ENCODE measurements around the gene CCNJL.

The CCNJL gene

GRCh38 chr5:160237571-160238093 lies 74.7 kb downstream of the CCNJL start:
- H4K20me1 ChIP-seq (ENCODE audit: control insufficient read depth, insufficient read depth, low read depth, low read length) = no peaks in the 10 kb centered on the region
- no peaks in the 10 kb centered on the region for H3K9me2 ChIP-seq (replicated peaks; ENCODE audit: control insufficient read depth, low read length)
- no peak for TF ChIP-seq EZH2phosphoT487 (IDR thresholded peaks at IDR 0.05; ENCODE audit: borderline replicate concordance, low read length)
- TF ChIP-seq, protein P1, sequence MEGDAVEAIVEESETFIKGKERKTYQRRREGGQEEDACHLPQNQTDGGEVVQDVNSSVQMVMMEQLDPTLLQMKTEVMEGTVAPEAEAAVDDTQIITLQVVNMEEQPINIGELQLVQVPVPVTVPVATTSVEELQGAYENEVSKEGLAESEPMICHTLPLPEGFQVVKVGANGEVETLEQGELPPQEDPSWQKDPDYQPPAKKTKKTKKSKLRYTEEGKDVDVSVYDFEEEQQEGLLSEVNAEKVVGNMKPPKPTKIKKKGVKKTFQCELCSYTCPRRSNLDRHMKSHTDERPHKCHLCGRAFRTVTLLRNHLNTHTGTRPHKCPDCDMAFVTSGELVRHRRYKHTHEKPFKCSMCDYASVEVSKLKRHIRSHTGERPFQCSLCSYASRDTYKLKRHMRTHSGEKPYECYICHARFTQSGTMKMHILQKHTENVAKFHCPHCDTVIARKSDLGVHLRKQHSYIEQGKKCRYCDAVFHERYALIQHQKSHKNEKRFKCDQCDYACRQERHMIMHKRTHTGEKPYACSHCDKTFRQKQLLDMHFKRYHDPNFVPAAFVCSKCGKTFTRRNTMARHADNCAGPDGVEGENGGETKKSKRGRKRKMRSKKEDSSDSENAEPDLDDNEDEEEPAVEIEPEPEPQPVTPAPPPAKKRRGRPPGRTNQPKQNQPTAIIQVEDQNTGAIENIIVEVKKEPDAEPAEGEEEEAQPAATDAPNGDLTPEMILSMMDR (IDR thresholded peaks at IDR 0.05; ENCODE audit: low read depth, low read length, poor library complexity, severe bottlenecking) = no peak
- no peaks in the 10 kb centered on the region for H3F3A ChIP-seq (ENCODE audit: control insufficient read depth, insufficient read depth)
- no peak overlapping the region for H3K27ac ChIP-seq (ENCODE audit: low read depth, low read length)
- H3K36me3 ChIP-seq (ENCODE audit: control insufficient read depth, low read length) = no peaks in the 10 kb centered on the region
- H3K4me1 ChIP-seq (ENCODE audit: control insufficient read depth, low read length) = no peaks in the 10 kb centered on the region
- H3K4me3 ChIP-seq (ENCODE audit: low read length) = no peak overlapping the region
- H3K27me3 ChIP-seq (ENCODE audit: control insufficient read depth, low read length) = no peaks in the 10 kb centered on the region
- H3K9me3 ChIP-seq (ENCODE audit: control insufficient read depth, insufficient read depth, low read length) = no peaks in the 10 kb centered on the region
- no peak overlapping the region for H3K4me2 ChIP-seq (ENCODE audit: low read length)
- no peaks in the 10 kb centered on the region for H3K79me2 ChIP-seq (ENCODE audit: control insufficient read depth, low read length)

- Histone ChIP-seq H3K27ac (ENCODE audit: low read depth, low read length) (no peak overlapping the region), H3F3A (ENCODE audit: control insufficient read depth, insufficient read depth) (no peaks in the 10 kb centered on the region)
- TF ChIP-seq, protein P1 (IDR thresholded peaks at IDR 0.05; ENCODE audit: low read depth, low read length, poor library complexity, severe bottlenecking) = no peak
- no peak for TF ChIP-seq EZH2phosphoT487 (IDR thresholded peaks at IDR 0.05; ENCODE audit: borderline replicate concordance, low read length)
Measured at GRCh38 chr5:160235731-160236130, 76.6 kb downstream of the CCNJL start.

GRCh38 chr5:160233215-160233614 lies 79.1 kb downstream of the CCNJL start:
- H4K20me1 ChIP-seq (ENCODE audit: control insufficient read depth, insufficient read depth, low read depth, low read length) = no peaks in the 10 kb centered on the region
- no peaks in the 10 kb centered on the region for H3K27me3 ChIP-seq (ENCODE audit: control insufficient read depth, low read length)
- H3K9me3 ChIP-seq (ENCODE audit: control insufficient read depth, insufficient read depth, low read length) = no peaks in the 10 kb centered on the region
- no peaks in the 10 kb centered on the region for H3F3A ChIP-seq (ENCODE audit: control insufficient read depth, insufficient read depth)
- no peak overlapping the region for H3K4me2 ChIP-seq (ENCODE audit: low read length)
- no peaks in the 10 kb centered on the region for H3K9me2 ChIP-seq (replicated peaks; ENCODE audit: control insufficient read depth, low read length)
- no peaks in the 10 kb centered on the region for H3K36me3 ChIP-seq (ENCODE audit: control insufficient read depth, low read length)
- H3K4me1 ChIP-seq (ENCODE audit: control insufficient read depth, low read length) = 0 out of 2 replicates have a peak, but pooled peaks cover 2% of the 10 kb centered on the region
- no peak overlapping the region for H3K27ac ChIP-seq (ENCODE audit: low read depth, low read length)
- no peak for TF ChIP-seq EZH2phosphoT487 (IDR thresholded peaks at IDR 0.05; ENCODE audit: borderline replicate concordance, low read length)
- TF ChIP-seq, protein P1 (IDR thresholded peaks at IDR 0.05; ENCODE audit: low read depth, low read length, poor library complexity, severe bottlenecking) = no peak
- no peak overlapping the region for H3K4me3 ChIP-seq (ENCODE audit: low read length)
- H3K79me2 ChIP-seq (ENCODE audit: control insufficient read depth, low read length) = no peaks in the 10 kb centered on the region

More at GRCh38 chr5:160235731-160236130, 76.6 kb downstream of the CCNJL start:
- Histone ChIP-seq H3K4me2 (ENCODE audit: low read length) (no peak overlapping the region), H3K36me3 (ENCODE audit: control insufficient read depth, low read length) (no peaks in the 10 kb centered on the region), H3K4me1 (ENCODE audit: control insufficient read depth, low read length) (0 out of 2 replicates have a peak, but pooled peaks cover 2% of the 10 kb centered on the region), H3K9me2 (replicated peaks; ENCODE audit: control insufficient read depth, low read length) (no peaks in the 10 kb centered on the region), H3K9me3 (ENCODE audit: control insufficient read depth, insufficient read depth, low read length) (no peaks in the 10 kb centered on the region), H4K20me1 (ENCODE audit: control insufficient read depth, insufficient read depth, low read depth, low read length) (no peaks in the 10 kb centered on the region), H3K27me3 (ENCODE audit: control insufficient read depth, low read length) (no peaks in the 10 kb centered on the region), H3K4me3 (ENCODE audit: low read length) (no peak overlapping the region), H3K79me2 (ENCODE audit: control insufficient read depth, low read length) (no peaks in the 10 kb centered on the region)

All from DOHH2 (cell line).